ENCODE measurements around the gene EML4. TPM values are rescaled to one million over a fixed set of nuclear protein-coding genes. Genes with fewer than 3 reads are reported as not detected.

EML4 gene
- total RNA-seq, 4 donors from 2014 or later, result 33.3 to 79.6 (median 41.5) TPM

DNA sequence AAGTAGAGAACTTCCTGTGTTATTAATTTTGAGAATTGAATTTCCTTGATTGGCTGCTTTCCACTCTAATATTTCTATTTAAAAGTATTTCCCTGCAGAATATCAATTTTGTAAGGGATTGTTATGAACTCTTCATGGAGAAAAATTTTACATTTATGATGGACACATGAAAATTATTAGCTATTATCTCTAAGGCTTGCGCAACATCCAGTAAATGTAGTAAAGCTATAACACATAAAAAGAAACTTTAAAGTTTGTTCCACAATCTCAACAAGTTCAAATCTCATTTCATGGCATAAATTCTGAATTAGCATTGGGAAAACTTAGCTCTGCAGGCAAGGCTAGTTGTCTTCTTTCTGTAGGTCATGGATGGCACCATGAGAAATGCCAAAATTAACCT lies 4.2 kb upstream of the EML4 start:
- no peak for TF ChIP-seq CTCF (IDR thresholded peaks at IDR 0.05)
- no peak for ATAC-seq (ENCODE audit: low FRiP score)
- no peak for DNase-seq (ENCODE audit: low spot score)

- ATAC-seq (ENCODE audit: low FRiP score) (no peak), DNase-seq (ENCODE audit: low spot score) (no peak)
- no peak for TF ChIP-seq CTCF (IDR thresholded peaks at IDR 0.05)
These were observed 1.7 kb upstream of the EML4 start for GRCh38 chr2:42167458-42167857.

- no peak for TF ChIP-seq CTCF (IDR thresholded peaks at IDR 0.05)
- no peak for DNase-seq (ENCODE audit: low spot score)
- no peak for ATAC-seq (ENCODE audit: low FRiP score)
These were observed 574 bp upstream of the EML4 start for GRCh38 chr2:42168459-42169099.

DNA sequence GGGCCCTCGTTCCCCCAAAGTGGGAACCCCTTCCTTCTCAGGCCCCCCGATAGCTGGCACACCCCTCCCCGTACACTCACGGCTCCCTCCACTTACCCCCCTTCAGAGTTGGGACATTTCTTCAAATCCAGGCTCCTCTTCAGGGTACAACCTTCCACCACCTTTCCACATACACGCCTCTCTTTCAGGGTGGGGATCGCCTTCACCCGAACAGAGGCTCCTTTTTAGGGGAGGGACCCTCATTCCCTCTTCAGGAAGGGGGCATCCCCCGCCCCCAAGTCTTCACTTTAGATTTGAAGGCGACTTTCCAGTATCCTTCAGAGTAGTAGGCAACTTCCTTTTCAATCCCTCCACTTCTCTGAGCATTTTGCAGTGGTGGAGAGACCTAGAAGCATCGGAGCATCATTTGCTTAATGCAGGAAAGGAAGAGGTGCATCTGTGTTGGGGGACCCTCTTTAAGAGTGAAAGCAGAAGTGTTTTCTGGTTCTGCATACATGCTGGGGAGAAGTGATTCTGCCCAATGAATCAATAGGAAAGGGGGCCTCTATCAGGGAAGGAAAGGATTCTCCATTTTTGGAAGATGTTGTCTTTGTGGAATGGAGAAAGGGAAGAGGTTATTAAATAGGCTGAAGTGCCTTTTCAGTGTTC lies 845 bp downstream of the EML4 start:
- no peak for DNase-seq (ENCODE audit: low spot score)
- peak; percentile 20 for ATAC-seq (ENCODE audit: low FRiP score)
- TF ChIP-seq CTCF (IDR thresholded peaks at IDR 0.05), result no peak

GRCh38 chr2:42170619-42171395 lies 1.7 kb downstream of the EML4 start:
- DNase-seq (ENCODE audit: low spot score) (no peak), ATAC-seq (ENCODE audit: low FRiP score) (no peak)
- no peak for TF ChIP-seq CTCF (IDR thresholded peaks at IDR 0.05)

GRCh38 chr2:42171396-42171980 lies 2.3 kb downstream of the EML4 start:
- no peak for TF ChIP-seq CTCF (IDR thresholded peaks at IDR 0.05)
- DNase-seq (ENCODE audit: low spot score) (no peak), ATAC-seq (ENCODE audit: low FRiP score) (no peak)

All from omental fat pad (tissue), 4 donors.